ENCODE data around the gene ABLIM1. TPM values are rescaled to one million over a fixed set of nuclear protein-coding genes. Genes with fewer than 3 reads are reported as not detected.

Gene ABLIM1
- total and polyA plus RNA-seq, 10 of the 15 experiments (the other 5 are each of a cell fraction or from before 2014, with no cell fraction given) = 14.2 to 50.5 (median 28.1) TPM

- no peak for ATAC-seq
Observed at GRCh38 chr10:114478281-114478680, 179.8 kb downstream of the ABLIM1 start.

DNA sequence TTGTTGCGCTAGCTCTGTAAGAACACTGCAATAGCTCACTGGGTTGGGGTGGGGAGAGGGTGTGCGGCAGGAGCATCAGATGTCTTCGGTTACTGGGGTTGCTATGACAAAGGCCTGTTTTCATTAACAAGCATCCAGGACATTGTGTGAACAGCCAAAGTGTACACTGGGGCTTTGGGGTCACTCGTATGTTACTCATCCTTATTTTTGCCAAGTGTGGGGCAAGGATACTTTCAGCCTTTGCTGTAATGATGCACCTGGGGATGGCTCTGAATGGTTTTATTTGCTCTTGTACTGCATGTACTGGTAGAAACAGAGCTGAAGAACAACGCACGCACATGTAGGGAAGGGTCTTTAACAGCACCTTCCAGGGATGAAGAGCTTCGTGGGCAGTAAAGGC, 180.8 kb downstream of the ABLIM1 start:
- Histone ChIP-seq H3K4me2 (ENCODE audit: control insufficient read depth, insufficient read depth) (no peak overlapping the region), H3K36me3 (ENCODE audit: control insufficient read depth in 2 of 2, insufficient read depth in 2 of 2, low read length in 1 of 2) (no peaks in the 10 kb centered on the region), H3K9ac (ENCODE audit: control insufficient read depth, insufficient read depth, low read length) (no peak overlapping the region), H3K79me2 (ENCODE audit: control insufficient read depth, insufficient read depth, low read length) (no peaks in the 10 kb centered on the region), H3K9me3 (replicated peaks; ENCODE audit: control insufficient read depth, insufficient read depth, low read length) (no peaks in the 10 kb centered on the region), H3K4me1 (ENCODE audit: control insufficient read depth, insufficient read depth, low read length) (no peaks in the 10 kb centered on the region), H3K4me3 (no peak overlapping the region), H4K20me1 (ENCODE audit: control insufficient read depth, insufficient read depth) (no peaks in the 10 kb centered on the region), H3K27ac (ENCODE audit: control insufficient read depth, insufficient read depth) (no peak overlapping the region), H2AFZ (ENCODE audit: control insufficient read depth, low read depth, low read length) (no peak overlapping the region), H3K27me3 (replicated peaks in 1 of 2; ENCODE audit: control insufficient read depth in 2 of 2, insufficient read depth in 2 of 2, low read length in 1 of 2) (no peaks in the 10 kb centered on the region)
- ATAC-seq = no peak
- POLR2A ChIA-PET = interaction anchor here (0.9 kb wide), 1 partner anchor 50 kb away, joined by 6 read pairs; no protein-coding TSS in a partner anchor
- intact Hi-C loops (cut with micrococcal nuclease; ENCODE audit: unreplicated experiment) (no loop called here), in situ Hi-C loops (cut with MboI) (loop anchor here (10.0 kb wide), 2 partner anchors 308 to 648 kb away; no protein-coding TSS in a partner anchor)
- CTCF ChIA-PET = interaction anchor here (1.1 kb wide), 1 partner anchor 14 kb away, joined by 3 read pairs; no protein-coding TSS in a partner anchor
- SMC1A ChIA-PET (ENCODE audit: uncharacterized antibody, unreplicated experiment) = no interaction called here
- TF ChIP-seq RAD21 (IDR thresholded peaks at IDR 0.05; ENCODE audit: insufficient read depth, low read depth, low read length) (no peak), CREM (IDR thresholded peaks at IDR 0.05; ENCODE audit: low read depth) (no peak)
- WGBS (ENCODE audit: insufficient coverage, insufficient replicate concordance, low lambda C conversion rate, missing lambda C conversion rate) = 82% methylated on average over 7 of the region's 7 CpGs
- DNase-seq (ENCODE audit: low read depth, low spot score) = no peak
- no peak for FAIRE-seq
- RAD21 ChIA-PET (ENCODE audit: unreplicated experiment) = interaction anchor here (1.1 kb wide), 1 partner anchor 50 kb away, joined by 3 read pairs; no protein-coding TSS in a partner anchor
- no TSS peak for BruUV-seq (replicated peaks)

More at GRCh38 chr10:114478281-114478680, 179.8 kb downstream of the ABLIM1 start:
- no peaks in the 10 kb centered on the region for H3K36me3 ChIP-seq (ENCODE audit: control insufficient read depth in 2 of 2, insufficient read depth in 2 of 2, low read length in 1 of 2)
- H3K4me1 ChIP-seq (ENCODE audit: control insufficient read depth, insufficient read depth, low read length) = no peaks in the 10 kb centered on the region
- POLR2A ChIA-PET = no interaction called here
- no peak overlapping the region for H3K9ac ChIP-seq (ENCODE audit: control insufficient read depth, insufficient read depth, low read length)
- no peaks in the 10 kb centered on the region for H3K27me3 ChIP-seq (replicated peaks in 1 of 2; ENCODE audit: control insufficient read depth in 2 of 2, insufficient read depth in 2 of 2, low read length in 1 of 2)
- no peak overlapping the region for H3K4me2 ChIP-seq (ENCODE audit: control insufficient read depth, insufficient read depth)
- TF ChIP-seq TAF1 (IDR thresholded peaks at IDR 0.05; ENCODE audit: borderline replicate concordance, low read depth, low read length) = no peak
- no peaks in the 10 kb centered on the region for H3K9me3 ChIP-seq (replicated peaks; ENCODE audit: control insufficient read depth, insufficient read depth, low read length)
- no TSS peak for BruUV-seq (replicated peaks)
- SMC1A ChIA-PET (ENCODE audit: uncharacterized antibody, unreplicated experiment) = no interaction called here
- DNase-seq (ENCODE audit: low read depth, low spot score) (no peak), FAIRE-seq (no peak)
- intact Hi-C loops (cut with micrococcal nuclease; ENCODE audit: unreplicated experiment) (no loop called here), in situ Hi-C loops (cut with MboI) (loop anchor here (10.0 kb wide), 2 partner anchors 307 to 647 kb away; no protein-coding TSS in a partner anchor)
- no peak overlapping the region for H2AFZ ChIP-seq (ENCODE audit: control insufficient read depth, low read depth, low read length)
- H3K27ac ChIP-seq (ENCODE audit: control insufficient read depth, insufficient read depth) = no peak overlapping the region
- no peak overlapping the region for H3K4me3 ChIP-seq
- RAD21 ChIA-PET (ENCODE audit: unreplicated experiment) = no interaction called here
- CTCF ChIA-PET = interaction anchor here (1.0 kb wide), 1 partner anchor 10 kb away, joined by 4 read pairs; no protein-coding TSS in a partner anchor
- no peaks in the 10 kb centered on the region for H4K20me1 ChIP-seq (ENCODE audit: control insufficient read depth, insufficient read depth)
- H3K79me2 ChIP-seq (ENCODE audit: control insufficient read depth, insufficient read depth, low read length) = no peaks in the 10 kb centered on the region
- WGBS (ENCODE audit: insufficient coverage, insufficient replicate concordance, low lambda C conversion rate, missing lambda C conversion rate) = 94% methylated on average over 2 of the region's 2 CpGs
